Duodenal mucosa (tissue), 2 donors: ENCODE measurements around the gene LENG1.

Experiments used
- H3K27ac ChIP-seq: one replicate; pipeline ENCODE4 v1.7.0; 2013; ENCODE audit warnings: low read depth, low read length
- H3K27me3 ChIP-seq, 2 donors: one replicate each; pipeline ENCODE4 v1.7.0; 2013; ENCODE audit warnings: low read length in 2 of 2, control low read depth in 1 of 2; ENCODE audit not compliant: insufficient read depth in 2 of 2, control insufficient read depth in 1 of 2
- H3K36me3 ChIP-seq, 2 donors: one replicate each; pipeline ENCODE4 v1.7.0; 2013; ENCODE audit warnings: low read length in 2 of 2, control low read depth in 1 of 2; ENCODE audit not compliant: insufficient read depth in 2 of 2, control insufficient read depth in 1 of 2
- H3K4me1 ChIP-seq, 2 donors: one replicate each; pipeline ENCODE4 v1.7.0; 2013; ENCODE audit warnings: low read length in 2 of 2, control low read depth in 1 of 2; ENCODE audit not compliant: insufficient read depth in 2 of 2, control insufficient read depth in 1 of 2
- H3K4me3 ChIP-seq, 2 donors: one replicate each; pipeline ENCODE4 v1.7.0; 2013; ENCODE audit warnings: low read length in 2 of 2, low read depth in 1 of 2
- H3K9ac ChIP-seq, 2 donors: one replicate each; pipeline ENCODE4 v1.7.0; 2013; ENCODE audit warnings: low read length in 2 of 2, low read depth in 1 of 2
- H3K9me3 ChIP-seq, 2 donors: one replicate each; pipeline ENCODE4 v1.7.0; 2013; ENCODE audit warnings: low read length in 2 of 2, control low read depth in 1 of 2; ENCODE audit not compliant: control insufficient read depth in 1 of 2

The LENG1 gene

DNA sequence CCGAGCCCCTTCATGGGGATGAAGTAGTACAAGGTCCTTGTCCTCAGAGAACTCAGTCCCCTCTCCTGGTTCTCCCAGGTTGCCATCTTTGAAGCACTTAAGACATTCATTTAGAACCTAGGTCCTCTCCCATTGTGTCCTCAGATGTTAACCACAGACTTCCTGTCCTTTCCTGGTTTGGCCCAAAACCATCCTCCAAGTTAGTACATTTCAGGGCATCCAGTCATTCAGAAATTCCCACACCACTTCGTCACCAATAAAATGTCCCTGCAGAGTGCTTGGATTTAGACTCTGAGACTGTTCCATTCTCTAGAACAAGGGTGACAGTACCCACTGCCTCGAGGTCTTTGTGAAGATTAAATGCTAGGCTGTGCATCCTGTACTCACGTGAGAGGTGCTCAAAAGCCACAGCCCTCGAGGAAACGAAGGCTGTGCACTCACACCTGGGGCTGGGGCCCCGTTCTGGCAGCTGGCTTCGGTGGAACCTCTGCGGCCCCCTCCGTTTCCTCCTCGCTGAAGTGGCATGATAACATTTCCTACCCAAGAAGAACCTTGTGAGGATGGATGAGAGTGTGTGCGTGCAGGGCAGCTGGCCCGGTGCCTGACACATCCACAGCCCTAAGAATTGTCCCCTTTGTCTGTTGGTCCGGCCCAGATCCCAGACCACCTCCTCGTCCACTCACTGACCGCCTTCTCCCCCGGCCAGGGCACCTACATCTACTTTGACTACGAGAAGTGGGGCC is 4.7 kb downstream of the LENG1 start:
- Histone ChIP-seq H3K27ac (no peak overlapping the region), H3K4me3 (no peak overlapping the region), H3K36me3 (peaks cover 63 to 80% of the 10 kb centered on the region in 2 donors)

DNA sequence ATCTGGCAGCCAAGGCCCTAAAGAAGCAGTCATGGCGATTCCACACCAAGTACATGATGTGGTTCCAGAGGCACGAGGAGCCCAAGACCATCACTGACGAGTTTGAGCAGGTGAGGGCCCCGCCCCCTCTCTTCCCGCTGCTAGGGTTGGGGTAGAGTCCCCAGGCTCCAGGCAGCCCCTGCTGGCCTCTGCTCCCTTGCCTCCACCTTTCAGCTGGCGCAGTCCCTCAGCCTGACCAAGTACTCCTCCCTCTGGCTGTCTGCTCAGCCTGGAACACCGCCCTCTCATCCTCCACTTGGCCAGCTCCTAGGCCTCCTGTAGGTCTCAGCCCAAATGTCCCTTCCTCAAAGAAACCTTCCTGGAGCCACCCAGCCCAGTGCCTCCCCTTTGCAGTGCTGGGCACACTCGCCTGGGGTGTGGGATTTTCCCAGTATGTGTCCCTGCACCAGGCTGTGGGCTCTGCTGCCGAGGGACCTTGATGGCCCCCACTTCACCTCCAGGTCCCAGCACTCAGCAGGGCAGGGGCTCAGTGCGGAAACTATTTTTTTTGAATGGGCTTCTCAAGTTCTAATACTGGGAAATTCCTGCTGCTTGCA is 5.7 kb downstream of the LENG1 start:
- Histone ChIP-seq H3K27me3 (no peaks in the 10 kb centered on the region), H3K9ac (no peak overlapping the region), H3K4me3 (no peak overlapping the region), H3K4me1 (peaks cover 10 to 12% of the 10 kb centered on the region in 2 donors), H3K9me3 (no peaks in the 10 kb centered on the region), H3K27ac (no peak overlapping the region), H3K36me3 (peaks cover 73 to 90% of the 10 kb centered on the region in 2 donors)

More for the DNA sequence above, 4.7 kb downstream of the LENG1 start:
- H3K4me1 ChIP-seq, result peaks cover 14% of the 10 kb centered on the region in 2 donors
- no peak overlapping the region for H3K9ac ChIP-seq
- H3K9me3 ChIP-seq, result no peaks in the 10 kb centered on the region
- no peaks in the 10 kb centered on the region for H3K27me3 ChIP-seq

DNA sequence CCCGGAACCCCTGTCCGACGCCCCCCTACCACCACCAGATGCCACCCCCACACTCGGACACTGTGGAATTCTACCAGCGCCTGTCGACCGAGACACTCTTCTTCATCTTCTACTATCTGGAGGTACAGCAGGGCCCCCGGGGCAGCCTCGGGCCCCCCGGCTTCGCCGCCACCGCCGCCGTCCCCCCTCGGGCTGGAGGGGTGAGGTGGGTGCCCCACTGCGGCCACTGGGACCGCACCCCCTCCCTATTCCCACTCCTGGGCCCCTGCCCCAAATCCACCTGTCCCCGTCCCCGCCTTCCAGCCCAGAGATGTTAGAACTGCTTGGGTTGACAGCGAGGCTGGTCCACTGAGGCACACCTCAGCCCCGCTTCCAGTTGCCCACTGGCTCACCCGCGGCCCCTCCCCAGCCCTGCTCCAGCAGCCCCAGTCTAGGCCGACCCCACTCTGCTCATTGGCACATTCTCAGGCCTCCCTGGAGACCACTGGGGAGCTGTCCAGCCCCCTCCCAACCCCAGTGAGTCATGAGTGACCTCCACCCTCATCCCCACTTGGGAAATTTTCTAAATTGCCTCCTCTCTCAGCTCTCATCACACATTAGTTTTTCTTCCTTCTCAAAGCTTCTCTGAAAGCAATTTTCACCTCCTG is 6.5 kb downstream of the LENG1 start:
- Histone ChIP-seq H3K9ac (no peak overlapping the region), H3K27ac (no peak overlapping the region), H3K27me3 (no peaks in the 10 kb centered on the region), H3K9me3 (no peaks in the 10 kb centered on the region), H3K4me3 (no peak overlapping the region), H3K36me3 (peaks cover 71 to 92% of the 10 kb centered on the region in 2 donors), H3K4me1 (peaks cover 1 to 4% of the 10 kb centered on the region in 2 donors)

DNA sequence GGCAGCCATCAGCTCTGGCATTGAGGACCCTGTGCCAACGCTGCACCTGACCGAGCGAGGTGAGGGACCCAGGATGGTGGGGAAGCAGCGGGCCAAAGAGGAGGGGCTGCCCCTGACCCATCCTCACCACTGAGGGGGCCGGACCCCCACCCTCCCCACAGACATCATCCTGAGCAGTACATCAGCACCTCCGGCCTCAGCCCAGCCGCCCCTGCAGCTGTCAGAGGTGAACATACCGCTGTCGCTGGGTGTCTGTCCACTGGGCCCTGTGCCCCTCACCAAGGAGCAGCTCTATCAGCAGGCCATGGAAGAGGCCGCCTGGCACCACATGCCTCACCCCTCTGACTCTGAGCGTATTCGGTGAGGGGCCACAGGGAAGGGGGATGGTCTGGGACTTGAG is 7.3 kb downstream of the LENG1 start:
- H3K4me3 ChIP-seq, result no peak overlapping the region
- H3K27ac ChIP-seq, result no peak overlapping the region
- peaks cover 0 to 4% of the 10 kb centered on the region in 2 donors for H3K4me1 ChIP-seq
- no peak overlapping the region for H3K9ac ChIP-seq
- no peaks in the 10 kb centered on the region for H3K9me3 ChIP-seq
- H3K27me3 ChIP-seq, result no peaks in the 10 kb centered on the region
- peaks cover 74 to 92% of the 10 kb centered on the region in 2 donors for H3K36me3 ChIP-seq

DNA sequence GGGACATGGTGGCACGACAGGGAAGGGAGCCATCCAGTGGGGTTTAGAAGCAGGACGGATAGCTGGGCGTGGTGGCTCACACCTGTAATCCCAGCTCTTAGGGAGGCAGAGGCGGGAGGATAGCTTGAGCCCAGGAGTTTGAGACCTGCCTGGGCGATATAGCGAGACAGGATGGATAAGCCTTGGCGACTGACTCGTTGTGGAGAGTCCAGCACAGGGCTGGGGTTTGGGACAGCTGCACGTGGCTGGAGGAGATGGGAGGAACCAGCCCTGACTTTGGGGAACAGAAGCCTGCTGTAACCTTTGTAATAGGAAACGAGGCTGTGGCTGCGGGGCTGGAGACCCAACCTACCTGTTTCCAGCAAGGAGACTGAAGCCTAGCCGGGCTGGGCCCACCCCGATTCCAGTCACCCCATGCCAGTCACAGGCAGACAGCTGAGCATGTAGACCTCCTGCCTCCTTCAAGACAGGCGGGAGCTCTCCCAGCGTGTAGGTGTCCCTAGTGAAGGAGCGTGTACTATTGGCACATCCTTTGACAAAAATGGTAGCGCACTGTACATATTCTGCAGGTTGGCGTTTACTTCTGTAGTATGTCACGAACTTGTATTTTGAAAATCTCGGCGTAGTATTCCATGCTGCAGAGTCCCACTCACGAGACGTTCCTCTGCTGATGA is 8.0 kb downstream of the LENG1 start:
- Histone ChIP-seq H3K4me3 (no peak overlapping the region), H3K27me3 (no peaks in the 10 kb centered on the region), H3K27ac (no peak overlapping the region), H3K9me3 (no peaks in the 10 kb centered on the region), H3K9ac (no peak overlapping the region), H3K4me1 (peaks cover 0 to 4% of the 10 kb centered on the region in 2 donors), H3K36me3 (peaks cover 80 to 92% of the 10 kb centered on the region in 2 donors)

DNA sequence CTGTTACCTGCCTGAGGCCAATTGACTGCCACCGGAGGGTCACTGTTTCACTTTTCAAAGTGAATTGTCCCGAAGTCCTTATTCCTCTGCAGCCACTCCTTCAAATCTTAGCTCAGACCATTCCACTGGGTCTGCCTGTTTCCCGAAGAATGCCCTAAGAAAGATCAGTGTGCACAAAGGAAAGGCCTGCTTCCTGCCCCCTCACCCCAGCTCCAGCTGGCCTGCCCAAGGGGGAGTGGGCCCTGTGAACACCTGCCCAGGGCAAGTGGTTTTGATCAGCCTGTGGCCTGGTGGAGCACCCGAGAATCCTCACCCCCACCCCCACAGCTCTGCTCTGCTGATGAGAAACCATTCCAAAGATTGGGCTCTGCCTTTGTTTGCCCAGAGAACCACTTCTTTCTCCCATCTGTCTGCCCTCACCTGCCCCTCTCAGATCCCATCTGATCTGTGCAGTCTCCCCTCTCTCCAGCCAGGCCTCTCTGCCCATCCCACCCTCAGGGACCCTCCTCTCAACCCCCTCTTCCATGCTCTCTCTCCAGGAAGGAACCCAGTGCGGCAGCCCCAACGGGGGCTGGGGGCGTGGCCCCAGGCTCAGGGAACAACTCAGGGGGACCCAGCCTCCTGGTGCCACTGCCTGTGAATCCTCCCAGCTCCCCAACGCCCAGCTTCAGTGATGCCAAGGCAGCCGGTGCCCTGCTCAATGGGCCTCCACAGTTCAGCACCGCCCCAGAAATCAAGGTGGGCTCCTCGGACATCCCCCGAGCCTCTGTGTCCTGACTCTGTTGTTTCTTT is 10.3 kb downstream of the LENG1 start:
- Histone ChIP-seq H3K4me1 (no peaks in the 10 kb centered on the region), H3K36me3 (peaks cover 81 to 92% of the 10 kb centered on the region in 2 donors), H3K9ac (no peak overlapping the region), H3K27me3 (no peaks in the 10 kb centered on the region), H3K4me3 (no peak overlapping the region), H3K9me3 (no peaks in the 10 kb centered on the region), H3K27ac (no peak overlapping the region)

DNA sequence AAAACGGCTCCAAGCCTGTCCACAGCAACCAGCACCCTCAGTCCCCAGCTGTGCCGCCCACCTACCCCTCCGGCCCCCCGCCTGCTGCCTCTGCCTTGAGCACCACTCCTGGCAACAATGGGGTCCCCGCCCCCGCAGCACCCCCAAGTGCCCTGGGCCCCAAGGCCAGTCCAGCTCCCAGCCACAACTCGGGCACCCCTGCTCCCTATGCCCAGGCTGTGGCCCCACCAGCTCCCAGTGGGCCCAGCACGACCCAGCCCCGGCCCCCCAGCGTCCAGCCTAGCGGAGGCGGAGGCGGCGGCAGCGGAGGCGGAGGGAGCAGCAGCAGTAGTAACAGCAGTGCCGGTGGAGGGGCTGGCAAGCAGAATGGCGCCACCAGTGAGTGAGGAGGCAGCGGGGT is 11.4 kb downstream of the LENG1 start:
- no peak overlapping the region for H3K27ac ChIP-seq
- H3K9me3 ChIP-seq, result no peaks in the 10 kb centered on the region
- H3K27me3 ChIP-seq, result no peaks in the 10 kb centered on the region
- no peak overlapping the region for H3K4me3 ChIP-seq
- H3K9ac ChIP-seq, result no peak overlapping the region
- H3K36me3 ChIP-seq, result peaks cover 80 to 92% of the 10 kb centered on the region in 2 donors
- H3K4me1 ChIP-seq, result no peaks in the 10 kb centered on the region

DNA sequence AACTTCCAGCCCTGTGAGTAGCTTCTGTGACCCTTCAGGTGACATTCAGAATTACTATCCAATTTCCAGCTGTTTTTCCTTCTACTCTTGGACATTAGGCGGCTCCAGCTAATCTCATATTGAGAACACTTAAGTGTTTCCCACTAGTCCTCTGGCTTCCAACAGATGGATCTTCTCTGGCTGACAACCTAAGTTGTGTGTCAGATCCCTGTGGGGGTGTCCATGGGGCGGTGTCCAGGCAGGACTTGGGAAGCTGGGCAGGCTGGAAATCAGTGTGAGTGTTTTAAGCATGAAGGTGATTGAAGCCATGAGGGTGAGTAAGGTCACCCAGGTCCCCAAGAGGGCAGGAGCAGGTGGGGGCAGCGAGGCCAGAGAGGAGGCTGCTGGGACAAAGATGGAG is 11.8 kb downstream of the LENG1 start:
- no peaks in the 10 kb centered on the region for H3K27me3 ChIP-seq
- peaks cover 80 to 92% of the 10 kb centered on the region in 2 donors for H3K36me3 ChIP-seq
- H3K9ac ChIP-seq, result no peak overlapping the region
- H3K4me3 ChIP-seq, result no peak overlapping the region
- H3K27ac ChIP-seq, result no peak overlapping the region
- no peaks in the 10 kb centered on the region for H3K9me3 ChIP-seq
- no peaks in the 10 kb centered on the region for H3K4me1 ChIP-seq

DNA sequence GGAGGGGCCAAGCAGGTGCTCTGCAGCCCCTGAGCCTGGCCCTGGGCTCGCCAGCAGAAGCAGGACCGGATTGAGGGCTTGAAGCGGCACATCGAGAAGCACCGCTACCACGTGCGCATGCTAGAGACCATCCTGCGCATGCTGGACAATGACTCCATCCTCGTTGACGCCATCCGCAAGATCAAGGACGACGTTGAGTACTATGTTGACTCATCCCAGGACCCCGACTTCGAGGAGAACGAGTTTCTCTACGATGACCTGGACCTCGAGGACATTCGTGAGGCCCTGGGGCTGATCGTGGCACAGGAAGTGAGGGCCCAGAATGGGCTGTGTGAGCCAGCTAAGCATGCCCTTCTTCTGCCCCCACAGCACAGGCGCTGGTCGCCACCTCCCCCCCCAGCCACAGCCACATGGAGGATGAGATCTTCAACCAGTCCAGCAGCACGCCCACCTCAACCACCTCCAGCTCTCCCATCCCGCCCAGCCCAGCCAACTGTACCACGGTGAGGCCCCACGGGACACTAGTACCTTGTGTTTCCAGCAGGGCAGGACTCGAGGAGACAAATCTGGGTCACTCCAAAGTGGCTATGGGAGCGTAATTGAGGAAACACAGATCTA is 13.9 kb downstream of the LENG1 start:
- Histone ChIP-seq H3K4me1 (peaks cover 10 to 11% of the 10 kb centered on the region in 2 donors), H3K27ac (no peak overlapping the region), H3K36me3 (peaks cover 67 to 86% of the 10 kb centered on the region in 2 donors), H3K27me3 (no peaks in the 10 kb centered on the region), H3K9me3 (no peaks in the 10 kb centered on the region), H3K4me3 (no peak overlapping the region), H3K9ac (no peak overlapping the region)
